Panc1 (cell line): ENCODE results near the gene CLPTM1L.

ENCODE experiments used
- CTCF ChIP-seq: fragments of 450-650 bp; IDR thresholded peaks from 2 replicates; pipeline ENCODE4 v1.5.1; 2017; ENCODE audit warnings: mild to moderate bottlenecking
- POLR2AphosphoS5 ChIP-seq: IDR thresholded peaks from 2 replicates; pipeline ENCODE4 v1.6.1; 2012; ENCODE audit warnings: mild to moderate bottlenecking, low read depth, low read length, moderate library complexity
- TCF7L2 ChIP-seq: IDR thresholded peaks from 2 replicates; pipeline ENCODE4 v1.6.1; 2011; ENCODE audit warnings: mild to moderate bottlenecking, low read depth, low read length, inconsistent platforms
- TF ChIP-seq, protein P1 (sequence below), 2 experiments: IDR thresholded peaks; 2 replicates each; pipeline ENCODE4 v1.6.1; 2011 to 2012; ENCODE audit warnings: low read depth in 2 of 2, control low read depth in 1 of 2, low read length in 1 of 2, mild to moderate bottlenecking in 1 of 2, moderate library complexity in 1 of 2; ENCODE audit not compliant: insufficient read depth in 1 of 2

DNA sequence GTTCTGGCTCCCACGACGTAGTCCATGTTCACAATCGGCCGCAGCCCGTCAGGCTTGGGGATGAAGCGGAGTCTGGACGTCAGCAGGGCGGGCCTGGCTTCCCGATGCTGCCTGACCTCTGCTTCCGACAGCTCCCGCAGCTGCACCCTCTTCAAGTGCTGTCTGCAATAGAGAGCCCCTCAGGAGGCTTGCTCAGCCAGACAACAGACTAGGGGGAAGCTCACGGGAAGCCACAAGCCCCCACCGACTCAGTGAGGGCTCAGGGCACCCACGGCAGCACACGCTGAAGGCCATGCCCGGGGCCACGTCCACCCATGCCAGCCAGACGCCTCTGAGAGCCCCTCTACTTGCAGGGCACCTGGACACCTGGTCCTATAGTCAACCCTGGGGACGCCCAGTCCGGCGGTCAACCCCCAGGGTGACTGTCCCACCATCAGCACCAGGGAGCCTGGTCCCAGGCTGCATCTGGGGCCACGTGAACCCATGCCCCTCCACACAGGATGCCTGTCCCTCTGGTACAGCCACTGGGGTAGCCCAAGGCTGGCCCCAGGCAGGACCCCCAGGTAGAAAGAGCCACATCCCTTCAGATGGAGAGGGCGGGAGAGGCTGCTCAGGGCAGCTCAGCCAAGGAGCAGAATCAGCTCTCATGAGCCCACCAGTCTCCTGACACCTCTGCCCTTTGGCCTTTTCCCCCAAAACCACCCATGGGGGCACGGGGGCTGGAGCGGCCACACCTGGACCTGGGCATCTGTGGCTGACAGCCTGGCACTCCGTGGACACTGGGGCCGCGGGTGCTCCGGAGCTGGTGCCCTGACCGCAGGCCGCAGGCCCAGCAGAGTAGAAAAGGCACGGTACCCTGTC, 64.5 kb downstream of the CLPTM1L start:
- TF ChIP-seq CTCF (no peak), POLR2AphosphoS5 (no peak), TCF7L2 (no peak)
- TF ChIP-seq, protein P1, sequence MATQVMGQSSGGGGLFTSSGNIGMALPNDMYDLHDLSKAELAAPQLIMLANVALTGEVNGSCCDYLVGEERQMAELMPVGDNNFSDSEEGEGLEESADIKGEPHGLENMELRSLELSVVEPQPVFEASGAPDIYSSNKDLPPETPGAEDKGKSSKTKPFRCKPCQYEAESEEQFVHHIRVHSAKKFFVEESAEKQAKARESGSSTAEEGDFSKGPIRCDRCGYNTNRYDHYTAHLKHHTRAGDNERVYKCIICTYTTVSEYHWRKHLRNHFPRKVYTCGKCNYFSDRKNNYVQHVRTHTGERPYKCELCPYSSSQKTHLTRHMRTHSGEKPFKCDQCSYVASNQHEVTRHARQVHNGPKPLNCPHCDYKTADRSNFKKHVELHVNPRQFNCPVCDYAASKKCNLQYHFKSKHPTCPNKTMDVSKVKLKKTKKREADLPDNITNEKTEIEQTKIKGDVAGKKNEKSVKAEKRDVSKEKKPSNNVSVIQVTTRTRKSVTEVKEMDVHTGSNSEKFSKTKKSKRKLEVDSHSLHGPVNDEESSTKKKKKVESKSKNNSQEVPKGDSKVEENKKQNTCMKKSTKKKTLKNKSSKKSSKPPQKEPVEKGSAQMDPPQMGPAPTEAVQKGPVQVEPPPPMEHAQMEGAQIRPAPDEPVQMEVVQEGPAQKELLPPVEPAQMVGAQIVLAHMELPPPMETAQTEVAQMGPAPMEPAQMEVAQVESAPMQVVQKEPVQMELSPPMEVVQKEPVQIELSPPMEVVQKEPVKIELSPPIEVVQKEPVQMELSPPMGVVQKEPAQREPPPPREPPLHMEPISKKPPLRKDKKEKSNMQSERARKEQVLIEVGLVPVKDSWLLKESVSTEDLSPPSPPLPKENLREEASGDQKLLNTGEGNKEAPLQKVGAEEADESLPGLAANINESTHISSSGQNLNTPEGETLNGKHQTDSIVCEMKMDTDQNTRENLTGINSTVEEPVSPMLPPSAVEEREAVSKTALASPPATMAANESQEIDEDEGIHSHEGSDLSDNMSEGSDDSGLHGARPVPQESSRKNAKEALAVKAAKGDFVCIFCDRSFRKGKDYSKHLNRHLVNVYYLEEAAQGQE (IDR thresholded peaks at IDR 0.05; ENCODE audit: insufficient read depth in 1 of 2, low read depth in 2 of 2, low read length in 1 of 2): no peak
